ENCODE data around the gene FH. TPM values are rescaled to one million over a fixed set of nuclear protein-coding genes. Genes with fewer than 3 reads are reported as not detected.

The FH gene
- total RNA-seq, 1 experiment from 2014 or later, result 215 TPM

DNA sequence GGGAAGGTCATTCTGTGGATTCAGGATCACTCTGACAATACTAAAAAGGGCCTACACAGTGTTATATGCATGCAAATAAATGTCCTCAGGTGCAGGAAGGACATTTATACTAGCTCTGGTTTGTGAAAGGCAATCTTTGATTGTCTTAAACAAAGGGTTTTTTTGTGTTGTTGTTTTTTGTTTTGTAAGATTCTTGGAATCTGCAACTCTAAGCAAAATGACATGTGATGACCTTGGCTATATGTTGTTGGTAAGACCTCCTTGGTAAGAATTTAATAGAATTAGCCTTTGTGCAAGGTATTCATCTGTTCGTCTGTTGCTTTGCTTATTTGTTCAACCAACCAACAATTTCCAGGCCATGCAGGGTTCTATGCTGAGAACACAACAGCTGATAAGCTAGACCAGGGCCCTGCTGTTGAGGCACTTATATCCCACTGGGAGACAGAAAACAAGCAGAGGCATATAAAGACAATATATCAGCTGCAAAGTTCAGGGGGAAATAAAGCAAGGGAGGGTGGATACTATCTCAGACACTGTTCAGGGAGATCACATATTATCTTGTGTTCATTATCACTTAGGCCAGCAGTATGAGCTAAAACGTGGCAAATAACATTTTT lies 60.3 kb downstream of the FH start:
- no peak for DNase-seq (ENCODE audit: unreplicated experiment)
- POLR2A ChIA-PET, result interaction anchor here (0.7 kb wide), 1 partner anchor 129 kb away, joined by 3 read pairs; no protein-coding TSS in a partner anchor
- intact Hi-C loops (cut with micrococcal nuclease), result no loop called here
- no peak overlapping the region for H3K4me3 Mint-ChIP-seq (ENCODE audit: unreplicated experiment)
- H3K27me3 Mint-ChIP-seq (ENCODE audit: insufficient read depth, unreplicated experiment), result no peaks in the 10 kb centered on the region
- CTCF ChIA-PET, result interaction anchor here (0.6 to 1.3 kb wide), 6 partner anchors 14 to 727 kb away, joined by 3 to 4 read pairs (median 3); no protein-coding TSS in a partner anchor
- peaks cover 7% of the 10 kb centered on the region for H3K4me1 Mint-ChIP-seq (ENCODE audit: insufficient read depth, unreplicated experiment)
- no peak overlapping the region for H3K27ac Mint-ChIP-seq (ENCODE audit: low read depth, unreplicated experiment)
- H3K9me3 Mint-ChIP-seq (ENCODE audit: unreplicated experiment), result no peaks in the 10 kb centered on the region
- no TSS peak for BruUV-seq (replicated peaks)
- TF ChIP-seq, protein P1, sequence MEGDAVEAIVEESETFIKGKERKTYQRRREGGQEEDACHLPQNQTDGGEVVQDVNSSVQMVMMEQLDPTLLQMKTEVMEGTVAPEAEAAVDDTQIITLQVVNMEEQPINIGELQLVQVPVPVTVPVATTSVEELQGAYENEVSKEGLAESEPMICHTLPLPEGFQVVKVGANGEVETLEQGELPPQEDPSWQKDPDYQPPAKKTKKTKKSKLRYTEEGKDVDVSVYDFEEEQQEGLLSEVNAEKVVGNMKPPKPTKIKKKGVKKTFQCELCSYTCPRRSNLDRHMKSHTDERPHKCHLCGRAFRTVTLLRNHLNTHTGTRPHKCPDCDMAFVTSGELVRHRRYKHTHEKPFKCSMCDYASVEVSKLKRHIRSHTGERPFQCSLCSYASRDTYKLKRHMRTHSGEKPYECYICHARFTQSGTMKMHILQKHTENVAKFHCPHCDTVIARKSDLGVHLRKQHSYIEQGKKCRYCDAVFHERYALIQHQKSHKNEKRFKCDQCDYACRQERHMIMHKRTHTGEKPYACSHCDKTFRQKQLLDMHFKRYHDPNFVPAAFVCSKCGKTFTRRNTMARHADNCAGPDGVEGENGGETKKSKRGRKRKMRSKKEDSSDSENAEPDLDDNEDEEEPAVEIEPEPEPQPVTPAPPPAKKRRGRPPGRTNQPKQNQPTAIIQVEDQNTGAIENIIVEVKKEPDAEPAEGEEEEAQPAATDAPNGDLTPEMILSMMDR (IDR thresholded peaks at IDR 0.05; ENCODE audit: unreplicated experiment), result no peak
- no peaks in the 10 kb centered on the region for H3K36me3 Mint-ChIP-seq (ENCODE audit: insufficient read depth, unreplicated experiment)

DNA sequence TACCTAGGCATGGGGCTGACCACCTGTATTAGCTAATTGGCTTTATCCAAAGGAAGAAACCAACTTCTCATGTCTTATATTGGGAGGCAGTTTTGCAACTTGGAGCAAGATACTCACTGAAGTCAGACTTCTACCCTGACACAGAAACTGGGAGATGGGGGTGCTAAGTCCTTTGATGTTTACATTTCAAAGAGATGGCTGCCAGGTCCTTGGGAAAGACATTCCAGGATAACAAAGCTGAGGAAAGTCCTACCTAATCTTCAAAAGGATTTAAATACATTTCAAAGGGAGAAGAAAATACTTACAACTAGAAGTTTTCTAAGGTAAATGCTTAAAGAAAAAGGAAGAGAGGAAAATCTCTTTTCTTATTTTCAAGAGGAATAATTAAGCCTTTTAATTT lies 62.1 kb downstream of the FH start:
- TF ChIP-seq, protein P1 (IDR thresholded peaks at IDR 0.05; ENCODE audit: unreplicated experiment), result no peak
- ChIA-PET POLR2A (interaction anchor here (0.6 kb wide), 1 partner anchor 92 kb away, joined by 3 read pairs; no protein-coding TSS in a partner anchor), CTCF (interaction anchor here (1.0 kb wide), 1 partner anchor 12 kb away, joined by 3 read pairs; no protein-coding TSS in a partner anchor)
- intact Hi-C loops (cut with micrococcal nuclease), result no loop called here
- BruUV-seq (replicated peaks), result no TSS peak
- DNase-seq (ENCODE audit: unreplicated experiment), result no peak
- H3K4me3 Mint-ChIP-seq (ENCODE audit: unreplicated experiment), result no peak overlapping the region
- H3K27ac Mint-ChIP-seq (ENCODE audit: low read depth, unreplicated experiment), result no peak overlapping the region
- H3K36me3 Mint-ChIP-seq (ENCODE audit: insufficient read depth, unreplicated experiment), result no peaks in the 10 kb centered on the region
- H3K4me1 Mint-ChIP-seq (ENCODE audit: insufficient read depth, unreplicated experiment), result peaks cover 7% of the 10 kb centered on the region
- no peaks in the 10 kb centered on the region for H3K9me3 Mint-ChIP-seq (ENCODE audit: unreplicated experiment)
- H3K27me3 Mint-ChIP-seq (ENCODE audit: insufficient read depth, unreplicated experiment), result no peaks in the 10 kb centered on the region

DNA sequence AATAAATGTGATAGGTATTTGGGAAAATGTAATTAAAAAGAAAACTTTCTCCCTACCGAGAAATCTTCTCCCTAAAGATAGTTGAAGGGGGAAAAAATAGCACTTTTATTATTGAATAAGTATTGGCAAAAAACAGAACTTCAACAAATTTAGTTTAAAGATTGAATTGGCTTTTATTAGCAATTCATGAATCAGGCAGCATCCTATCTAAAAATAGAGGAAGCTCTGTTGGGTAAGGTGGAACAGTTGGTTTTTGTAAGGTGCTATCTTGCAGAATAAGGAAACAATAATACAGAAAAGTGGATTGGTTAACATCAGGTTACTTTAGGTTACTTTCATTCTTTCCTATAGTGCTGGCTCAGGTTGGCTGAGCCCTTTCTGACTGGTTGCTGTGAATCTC lies 62.8 kb downstream of the FH start:
- peaks cover 2% of the 10 kb centered on the region for H3K4me1 Mint-ChIP-seq (ENCODE audit: insufficient read depth, unreplicated experiment)
- no peaks in the 10 kb centered on the region for H3K9me3 Mint-ChIP-seq (ENCODE audit: unreplicated experiment)
- intact Hi-C loops (cut with micrococcal nuclease), result no loop called here
- DNase-seq (ENCODE audit: unreplicated experiment), result no peak
- no peak overlapping the region for H3K27ac Mint-ChIP-seq (ENCODE audit: low read depth, unreplicated experiment)
- no peak overlapping the region for H3K4me3 Mint-ChIP-seq (ENCODE audit: unreplicated experiment)
- no peaks in the 10 kb centered on the region for H3K27me3 Mint-ChIP-seq (ENCODE audit: insufficient read depth, unreplicated experiment)
- TF ChIP-seq, protein P1 (IDR thresholded peaks at IDR 0.05; ENCODE audit: unreplicated experiment), result no peak
- no peaks in the 10 kb centered on the region for H3K36me3 Mint-ChIP-seq (ENCODE audit: insufficient read depth, unreplicated experiment)
- no TSS peak for BruUV-seq (replicated peaks)
- ChIA-PET CTCF (interaction anchor here (0.5 to 0.7 kb wide), 2 partner anchors 237 to 1012 kb away, joined by 3 read pairs; no protein-coding TSS in a partner anchor), POLR2A (interaction anchor here (0.6 kb wide), 1 partner anchor 91 kb away, joined by 3 read pairs; no protein-coding TSS in a partner anchor)

DNA sequence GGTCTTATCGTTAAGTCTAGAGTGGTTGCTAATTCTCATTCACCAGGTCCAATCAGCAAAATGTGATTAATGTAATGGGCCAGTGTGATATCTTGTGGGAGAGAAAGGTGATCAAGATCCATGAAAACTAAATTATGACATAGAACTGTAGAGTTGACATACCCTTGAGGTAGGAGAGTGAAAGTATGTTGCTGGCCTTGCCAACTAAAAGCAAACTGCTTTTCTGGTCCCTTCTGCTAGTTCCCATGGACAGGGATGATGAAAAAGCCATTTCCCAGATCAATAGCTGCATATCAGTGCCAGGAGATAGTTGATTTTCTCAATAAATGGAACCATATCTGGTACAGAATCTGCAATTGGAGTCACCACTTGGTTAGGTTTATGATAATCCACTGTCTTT lies 65.8 kb downstream of the FH start:
- intact Hi-C loops (cut with micrococcal nuclease), result no loop called here
- TF ChIP-seq, protein P1 (IDR thresholded peaks at IDR 0.05; ENCODE audit: unreplicated experiment), result no peak
- Mint-ChIP-seq H3K4me3 (ENCODE audit: unreplicated experiment) (no peak overlapping the region), H3K36me3 (ENCODE audit: insufficient read depth, unreplicated experiment) (no peaks in the 10 kb centered on the region), H3K27ac (ENCODE audit: low read depth, unreplicated experiment) (no peak overlapping the region), H3K9me3 (ENCODE audit: unreplicated experiment) (no peaks in the 10 kb centered on the region), H3K4me1 (ENCODE audit: insufficient read depth, unreplicated experiment) (no peaks in the 10 kb centered on the region), H3K27me3 (ENCODE audit: insufficient read depth, unreplicated experiment) (no peaks in the 10 kb centered on the region)
- ChIA-PET POLR2A (interaction anchor here (0.6 kb wide), 1 partner anchor 29 kb away, joined by 3 read pairs; no protein-coding TSS in a partner anchor), CTCF (interaction anchor here (1.0 to 1.2 kb wide), 2 partner anchors 23 to 32 kb away, joined by 3 read pairs; no protein-coding TSS in a partner anchor)
- BruUV-seq (replicated peaks), result no TSS peak
- no peak for DNase-seq (ENCODE audit: unreplicated experiment)
